Activated gamma-delta T cell treated with anti-CD3 and anti-CD28 coated beads, Interleukin-2, amount 50 U/mL, for 16 hours (primary cell): ENCODE data around the gene CHTF18.

Experiments used
- DNase-seq: peaks from one replicate; pipeline ENCODE4 v3.0.0-alpha.2; 2020; ENCODE audit warnings: low read depth

CHTF18 gene

GRCh38 chr16:794091-794822 is 5.8 kb downstream of the CHTF18 start:
- DNase-seq = no peak

DNA sequence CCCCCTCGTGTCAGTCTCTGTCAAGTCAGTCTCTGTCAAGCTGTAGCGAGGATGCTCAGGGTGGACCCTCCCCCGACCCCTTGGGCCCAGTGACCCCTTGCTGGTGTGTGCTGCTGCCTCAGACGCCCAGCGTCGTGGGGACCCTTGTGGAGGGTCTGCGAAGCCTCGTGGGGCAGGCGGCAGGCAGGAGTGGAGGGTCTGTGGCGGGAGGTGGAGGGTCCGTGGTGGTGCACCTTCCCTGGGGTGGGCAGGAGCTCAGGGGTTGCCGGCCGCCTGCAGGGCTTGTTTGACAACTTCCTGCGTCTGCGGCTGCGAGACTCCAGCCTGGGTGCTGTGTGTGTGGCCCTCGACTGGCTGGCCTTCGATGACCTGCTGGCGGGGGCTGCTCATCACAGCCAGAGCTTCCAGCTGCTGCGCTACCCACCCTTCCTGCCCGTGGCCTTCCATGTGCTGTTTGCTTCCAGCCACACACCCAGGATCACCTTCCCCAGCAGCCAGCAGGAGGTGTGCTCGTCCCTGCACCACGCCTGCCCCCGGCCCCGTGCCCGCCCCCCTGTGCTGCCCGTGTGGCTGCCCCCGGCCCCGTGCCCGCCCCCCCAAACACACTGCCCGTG is 6.5 kb downstream of the CHTF18 start:
- DNase-seq = no peak

GRCh38 chr16:795580-796229 is 7.3 kb downstream of the CHTF18 start:
- no peak for DNase-seq

DNA sequence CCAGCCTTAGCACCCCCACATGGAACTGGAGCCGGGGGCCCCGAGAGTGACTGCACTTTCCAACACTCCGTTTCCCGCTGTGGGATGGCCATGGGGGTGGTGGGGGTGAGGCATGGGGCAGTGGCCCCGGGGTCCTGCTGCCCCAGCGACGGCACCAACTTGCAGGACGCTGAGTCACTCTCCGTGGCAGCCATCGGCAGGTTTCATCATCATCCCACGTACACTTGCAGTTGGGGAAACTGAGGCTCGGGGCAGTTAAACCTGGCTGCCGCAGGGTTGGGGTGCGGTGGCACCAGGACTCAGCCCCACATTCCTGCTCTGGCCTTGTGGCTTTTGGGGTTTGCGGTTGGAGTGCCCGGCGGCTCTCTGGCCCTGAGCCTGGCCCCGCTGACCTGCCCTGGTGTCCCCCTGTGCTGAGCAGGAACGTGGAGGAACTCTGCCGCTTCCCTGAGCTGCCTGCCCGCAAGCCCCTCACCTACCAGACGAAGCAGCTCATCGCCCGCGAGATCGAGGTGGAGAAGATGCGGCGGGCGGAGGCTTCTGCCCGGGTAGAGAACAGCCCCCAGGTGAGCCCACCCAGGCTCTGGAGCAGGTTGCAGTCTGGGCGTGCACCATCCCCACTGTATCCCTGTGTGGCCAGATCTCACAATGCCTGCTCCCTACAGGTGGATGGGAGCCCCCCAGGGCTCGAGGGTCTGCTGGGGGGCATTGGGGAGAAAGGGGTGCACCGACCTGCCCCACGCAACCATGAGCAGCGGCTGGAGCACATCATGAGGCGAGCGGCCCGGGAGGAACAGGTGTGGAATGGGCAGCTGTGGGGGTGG is 8.1 kb downstream of the CHTF18 start:
- DNase-seq = no peak

- DNase-seq = no peak
These were observed 8.7 kb downstream of the CHTF18 start for GRCh38 chr16:797120-797420.

GRCh38 chr16:797686-798085 is 9.3 kb downstream of the CHTF18 start:
- no peak for DNase-seq

- no peak for DNase-seq
These were observed 10.2 kb downstream of the CHTF18 start for GRCh38 chr16:798666-799065.

DNA sequence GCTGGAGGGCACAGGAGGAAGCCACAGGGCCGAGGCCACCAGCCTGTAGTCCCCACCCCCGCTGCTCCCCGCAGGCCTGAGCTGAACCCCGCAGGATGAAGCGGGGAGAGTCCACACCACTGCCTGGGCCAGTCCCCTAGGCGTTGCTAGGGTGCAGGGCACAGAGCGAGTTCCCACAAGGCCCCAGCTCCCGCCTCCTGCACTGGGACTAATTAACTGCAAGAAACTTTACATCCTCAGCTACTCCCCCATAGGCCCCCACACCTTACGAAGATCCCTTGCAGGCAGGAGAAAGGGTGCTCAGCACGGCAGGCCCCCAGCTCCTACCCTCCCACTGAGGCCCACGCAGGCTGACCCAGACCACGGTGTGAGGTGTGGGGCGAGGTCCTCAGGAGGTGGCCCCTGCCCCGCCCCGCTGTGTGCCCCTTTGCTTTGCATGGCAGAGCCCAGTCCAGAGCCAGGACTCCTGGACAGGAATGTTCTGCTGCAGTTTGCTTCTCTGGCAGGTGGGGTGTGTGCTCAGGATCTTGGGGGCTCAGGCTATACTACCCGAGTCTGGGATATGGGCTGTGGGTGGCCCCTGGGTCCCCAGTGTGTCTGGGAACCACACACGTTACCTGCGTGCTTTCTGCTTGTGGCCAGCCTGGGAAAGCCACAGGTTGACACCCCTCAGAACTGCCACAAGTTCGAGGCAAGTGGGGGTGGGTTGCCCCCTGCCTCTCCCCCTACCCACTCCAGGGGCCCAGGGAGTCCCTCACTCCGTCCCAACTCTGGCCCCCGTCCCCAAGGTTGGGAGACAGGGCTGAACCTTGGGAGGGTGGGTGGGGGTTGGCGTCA is 10.9 kb downstream of the CHTF18 start:
- no peak for DNase-seq

DNA sequence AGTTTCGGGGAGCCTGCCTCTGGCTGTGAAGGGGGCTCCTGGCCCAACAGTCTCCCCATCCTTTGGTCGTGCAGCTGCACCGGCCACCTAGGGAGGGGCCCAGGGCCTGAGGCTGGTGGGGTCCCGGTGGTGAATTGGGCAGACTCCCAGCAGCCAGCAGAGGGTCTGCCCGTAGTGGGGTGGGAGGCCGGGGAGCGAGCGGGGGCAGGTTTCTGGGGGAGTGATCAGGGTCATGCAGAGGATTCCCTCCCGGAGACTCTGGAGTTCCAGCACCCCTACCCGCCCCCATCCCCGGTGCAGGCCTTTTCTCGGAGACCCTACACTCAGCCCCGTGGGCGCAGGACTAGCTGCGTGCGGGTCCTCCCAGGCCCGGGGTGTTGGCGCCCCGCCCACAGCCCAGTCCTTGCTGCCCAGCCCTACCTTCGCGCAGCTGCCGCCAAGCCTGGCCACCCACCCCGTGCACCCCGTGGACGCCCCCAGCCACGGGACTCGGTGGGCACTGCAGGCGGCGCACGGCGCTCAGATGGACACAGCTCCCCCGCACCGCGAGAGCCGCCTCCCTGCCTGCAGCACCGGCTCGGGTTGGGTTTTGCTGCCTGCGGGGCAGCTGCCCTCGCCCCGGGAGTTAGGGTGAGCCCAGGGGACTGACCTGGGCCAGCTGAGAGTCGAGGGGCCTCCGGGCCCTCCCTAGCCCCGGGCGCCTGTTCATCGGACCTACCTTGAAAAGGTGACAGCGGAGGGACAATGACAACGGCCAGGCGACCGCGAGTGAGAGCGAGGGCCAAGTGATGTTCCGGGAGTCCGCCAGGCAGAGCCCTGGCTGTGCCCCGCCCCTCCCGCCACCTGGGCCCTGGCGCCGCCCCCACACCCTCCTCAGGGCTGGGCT is 11.8 kb downstream of the CHTF18 start, which contains the start of gene GNG13:
Gene GNG13, minus strand, starts transcription at position 787 of the 886 bp plus-strand sequence. CDS start 1,657 bp downstream, outside the sequence.
- DNase-seq = no peak

DNA sequence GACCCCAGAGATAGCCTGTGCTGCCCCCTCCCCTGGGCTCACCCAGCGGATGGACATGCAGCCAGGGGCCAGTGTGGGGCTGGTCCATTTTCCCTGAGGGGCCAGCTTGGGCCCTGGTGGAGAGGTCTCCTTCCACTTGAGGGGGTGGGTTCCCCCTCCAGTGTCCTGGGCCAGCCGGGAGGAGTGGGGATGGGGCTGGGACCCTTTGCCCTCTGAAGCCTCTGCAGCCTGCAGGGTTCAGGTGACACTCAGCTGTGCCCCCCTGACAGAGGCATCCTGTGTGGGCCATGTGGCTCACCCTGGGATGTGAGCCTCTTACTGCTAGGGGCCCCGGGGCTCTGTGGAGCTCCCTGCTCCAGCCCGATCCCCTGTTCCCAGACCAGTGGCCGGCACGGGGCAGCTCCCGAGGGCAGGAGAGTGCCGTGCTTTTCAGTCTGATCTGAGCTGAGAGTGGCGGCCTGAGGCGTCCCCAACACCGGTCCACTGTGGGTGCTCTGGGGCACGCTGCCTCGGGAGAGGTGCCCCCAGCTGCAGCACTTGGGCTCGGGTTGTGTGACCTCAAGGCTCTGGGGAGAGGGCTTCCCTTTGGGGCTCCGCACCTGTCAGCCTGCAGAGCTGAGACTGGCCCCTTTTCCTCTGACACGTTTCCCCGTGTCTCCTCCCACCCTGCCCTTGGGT is 12.6 kb downstream of the CHTF18 start:
- DNase-seq = no peak

GRCh38 chr16:801584-802363 is 13.4 kb downstream of the CHTF18 start:
- DNase-seq = no peak

GRCh38 chr16:802461-802860 is 14.0 kb downstream of the CHTF18 start:
- no peak for DNase-seq

DNA sequence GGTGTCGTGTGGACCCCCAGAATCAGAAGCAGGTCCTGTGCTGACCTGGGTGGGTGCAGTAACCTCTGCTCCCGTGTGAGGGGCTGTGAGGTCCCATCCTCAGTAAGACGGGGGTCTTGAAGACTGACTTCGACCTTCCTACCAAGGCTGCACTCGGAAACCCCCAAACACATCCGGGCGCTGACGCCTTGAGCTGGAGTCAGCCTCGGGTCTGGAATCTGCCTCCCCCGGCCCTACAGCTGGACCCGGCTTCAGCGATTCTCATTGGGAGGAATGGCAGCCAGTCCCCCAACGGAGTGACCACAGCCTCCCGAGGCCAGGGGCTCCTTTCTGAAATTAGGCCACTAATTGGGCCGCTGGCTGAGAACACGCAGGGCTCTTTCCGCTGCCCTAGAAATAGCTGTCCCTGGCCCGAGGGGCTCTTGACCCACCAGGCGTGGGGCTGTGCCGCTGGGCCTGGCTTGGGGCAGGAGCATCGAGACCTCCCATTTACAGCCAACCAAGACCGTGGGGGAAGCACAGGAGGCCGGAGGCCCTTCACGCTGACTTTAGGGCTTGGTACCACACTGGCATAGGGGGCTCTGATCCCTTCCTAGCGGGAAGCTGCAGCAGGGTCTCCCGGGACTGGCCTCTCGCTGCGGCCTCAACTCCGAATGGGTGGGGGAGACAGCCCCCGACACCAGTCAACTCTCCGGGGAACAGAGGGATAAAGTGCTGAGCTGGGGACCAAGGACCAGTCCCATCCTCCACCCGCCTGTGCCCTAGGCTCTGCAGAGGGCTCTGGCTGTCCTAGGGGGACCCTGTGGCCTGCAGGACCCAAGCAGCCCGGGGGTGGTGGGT is 14.7 kb downstream of the CHTF18 start:
- no peak for DNase-seq

DNA sequence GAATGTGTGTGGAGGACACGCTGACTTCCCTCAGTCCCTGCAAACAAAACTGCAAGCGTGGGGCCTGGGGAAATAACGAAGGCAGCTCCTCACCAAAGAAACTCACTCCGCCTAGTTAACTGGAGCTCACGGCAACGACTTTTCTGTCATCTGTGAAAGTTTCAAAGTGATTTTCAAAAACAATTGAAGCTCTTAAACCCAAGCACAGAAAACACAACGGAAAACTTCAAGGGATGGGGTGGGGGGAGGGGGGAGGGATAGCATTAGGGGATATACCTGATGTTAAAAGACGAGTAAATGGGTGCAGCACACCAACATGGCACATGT is 15.3 kb downstream of the CHTF18 start:
- no peak for DNase-seq

DNA sequence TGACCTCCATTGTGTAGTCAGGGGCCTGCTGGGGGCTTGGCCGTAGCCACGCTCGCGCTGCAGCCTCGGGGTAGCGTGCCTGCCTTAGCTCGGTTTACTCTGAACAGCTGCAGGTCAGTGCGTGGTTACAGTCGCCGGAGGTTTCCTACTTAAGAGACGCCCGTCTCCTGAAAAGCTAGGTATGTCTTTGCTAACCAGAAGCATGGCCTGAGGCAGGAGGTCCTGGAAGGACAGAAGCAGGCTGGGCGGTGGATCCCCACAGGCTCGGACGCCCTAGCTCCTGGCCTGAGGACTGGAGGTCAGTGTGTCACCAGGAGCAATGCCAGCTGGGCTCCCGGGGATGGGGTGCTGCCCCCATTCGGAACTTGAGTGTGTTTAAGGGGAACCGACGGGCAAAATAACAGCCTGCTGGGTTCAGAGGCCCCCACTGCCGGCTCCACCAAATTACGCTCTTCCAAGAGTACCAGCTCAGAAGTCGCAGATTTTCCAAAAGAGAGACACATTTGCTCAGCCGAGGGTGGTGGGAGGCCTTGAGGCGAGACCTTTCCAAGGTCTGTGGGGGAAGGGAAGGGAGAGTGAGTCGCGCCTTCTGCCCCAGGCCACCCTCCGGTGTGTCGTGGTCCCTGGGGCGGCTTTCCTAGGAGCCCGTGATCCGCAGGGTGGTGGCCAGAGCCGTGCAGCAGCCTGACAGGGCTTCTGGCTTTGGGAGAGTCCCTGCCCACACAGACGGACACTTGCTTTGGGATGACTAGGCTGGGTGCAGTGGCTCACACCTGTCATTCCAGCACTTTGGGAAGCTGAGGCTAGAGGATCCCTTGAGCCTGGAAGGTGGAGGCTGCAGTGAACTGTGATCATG is 16.0 kb downstream of the CHTF18 start:
- no peak for DNase-seq

GRCh38 chr16:805474-805873 is 17.1 kb downstream of the CHTF18 start:
- DNase-seq = no peak

- peak; percentile 73 for DNase-seq
These were observed 19.1 kb downstream of the CHTF18 start for GRCh38 chr16:807347-808084.
